Right lung (tissue), 5 donors: Measurements from ENCODE around the gene KRT36. TPM values are rescaled to one million over a fixed set of nuclear protein-coding genes. Genes with fewer than 3 reads are reported as not detected.

ENCODE experiments used
- DNase-seq, 2 donors: peaks; one replicate each; pipeline ENCODE4 v3.0.0-alpha.2; 2013
- polyA plus RNA-seq, 5 donors: library from polyadenylated mRNA; unstranded; fragments of 120-200 nt; gene quantifications; one replicate each; pipeline versions ENCODE4 v1.2.1 to v1.2.3, GENCODE V29; 2013; ENCODE audit warnings: inconsistent platforms in 1 of 5, low replicate concordance in 1 of 5; ENCODE audit not compliant: insufficient read length in 5 of 5, insufficient read depth in 1 of 5

KRT36 gene
- polyA plus RNA-seq, 5 donors: not detected

GRCh38 chr17:41440531-41441033 lies 49.1 kb downstream of the KRT36 start, which contains the start of gene KRT38:
TSS of gene KRT38 (minus strand) at chr17:41440983. CDS start at chr17:41440921, 62 bp downstream.
- DNase-seq: no peak

DNA sequence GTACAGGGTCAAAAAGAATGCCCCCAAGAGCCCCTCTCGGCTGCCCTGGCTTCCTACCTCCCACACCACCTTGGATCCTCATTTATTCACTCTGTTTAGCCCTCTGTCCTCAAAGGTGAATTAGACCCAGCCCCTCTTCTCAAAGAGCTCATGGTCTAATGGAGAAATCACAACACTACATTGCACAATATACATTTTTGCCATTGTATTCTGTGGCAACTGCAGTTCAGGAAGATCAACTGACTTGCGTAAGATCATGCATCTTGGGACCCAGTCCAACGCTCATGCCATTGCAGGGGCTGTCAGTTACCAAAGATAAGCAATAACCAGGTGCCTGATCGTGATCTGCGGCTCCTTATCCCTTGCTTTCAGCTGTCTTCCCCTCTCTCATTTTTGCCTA lies 50.3 kb downstream of the KRT36 start:
- DNase-seq: no peak

GRCh38 chr17:41437769-41438168 lies 51.9 kb downstream of the KRT36 start:
- no peak for DNase-seq

DNA sequence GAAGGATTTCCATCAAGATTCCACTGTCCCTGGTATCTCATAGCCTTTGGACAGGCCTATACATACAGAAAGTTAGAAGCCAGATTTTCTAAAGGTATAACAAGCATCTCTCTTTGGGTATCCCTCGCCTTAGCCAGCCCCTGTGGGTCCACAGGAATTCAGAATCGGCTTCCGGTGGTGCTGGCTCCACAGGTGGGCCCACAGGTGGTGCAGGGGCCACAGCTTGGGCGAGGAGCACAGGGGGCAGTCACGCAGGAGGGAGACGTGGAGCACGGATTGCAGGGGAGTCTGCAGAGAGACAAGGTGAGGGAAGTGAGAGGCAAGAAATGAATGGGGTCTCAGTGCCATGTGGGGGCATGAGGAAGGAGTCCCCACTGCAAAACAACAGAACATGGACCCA lies 52.5 kb downstream of the KRT36 start:
- DNase-seq: no peak

Other genes with a start within 250 kb of the KRT36 start
- not detected for gene KRTAP9-4, start 240.2 kb downstream of the KRT36 start, polyA plus RNA-seq
- not detected for gene KRTAP9-9, start 234.5 kb downstream of the KRT36 start, polyA plus RNA-seq
- under 1 TPM; 0.13 to 0.25 (median 0.18) TPM for gene KRTAP9-6, start 224.5 kb downstream of the KRT36 start, polyA plus RNA-seq
- gene KRTAP9-7, start 214.2 kb downstream of the KRT36 start, polyA plus RNA-seq: not detected
- not detected for gene KRTAP29-1, start 187.1 kb downstream of the KRT36 start, polyA plus RNA-seq
- gene KRTAP16-1, start 180.6 kb downstream of the KRT36 start, polyA plus RNA-seq: not detected
- not detected for gene KRTAP17-1, start 174.2 kb downstream of the KRT36 start, polyA plus RNA-seq
- not detected for gene KRT33A, start 139.1 kb downstream of the KRT36 start, polyA plus RNA-seq
- not detected for gene KRT33B, start 120.1 kb downstream of the KRT36 start, polyA plus RNA-seq
- not detected for gene KRT34, start 107.6 kb downstream of the KRT36 start, polyA plus RNA-seq
- gene KRT31, start 92.3 kb downstream of the KRT36 start, polyA plus RNA-seq: under 1 TPM in 1 of 5 donors, not detected in 4; 0.32 TPM
- not detected for gene KRT37, start 65.3 kb downstream of the KRT36 start, polyA plus RNA-seq
- gene KRT38, start 48.9 kb downstream of the KRT36 start, polyA plus RNA-seq: not detected
- not detected for gene KRT32, start 22.5 kb downstream of the KRT36 start, polyA plus RNA-seq
- not detected for gene KRT35, start 8.8 kb downstream of the KRT36 start, polyA plus RNA-seq
- under 1 TPM; 0.19 to 0.58 (median 0.38) TPM for gene KRT13, start 15.7 kb upstream of the KRT36 start, polyA plus RNA-seq
- 1 to 10 TPM; 1.0 to 2.8 (median 2.3) TPM for gene KRT15, start 29.0 kb upstream of the KRT36 start, polyA plus RNA-seq
- 100 to 1,000 TPM in 4 of 5 donors, 10 to 100 TPM in 1; 91.6 to 190 (median 122) TPM for gene KRT19, start 38.4 kb upstream of the KRT36 start, polyA plus RNA-seq
- gene KRT9, start 82.1 kb upstream of the KRT36 start, polyA plus RNA-seq: not detected
- gene KRT14, start 97.0 kb upstream of the KRT36 start, polyA plus RNA-seq: 1 to 10 TPM in 2 of 5 donors, under 1 TPM in 3; 0.55 to 2.1 (median 0.87) TPM
- gene KRT16, start 122.9 kb upstream of the KRT36 start, polyA plus RNA-seq: not detected
- 10 to 100 TPM in 2 of 5 donors, 1 to 10 TPM in 3; 2.6 to 12.1 (median 5.5) TPM for gene KRT17, start 134.7 kb upstream of the KRT36 start, polyA plus RNA-seq
- 100 to 1,000 TPM; 648 to 772 (median 688) TPM for gene EIF1, start 199.0 kb upstream of the KRT36 start, polyA plus RNA-seq
- gene GAST, start 222.4 kb upstream of the KRT36 start, polyA plus RNA-seq: not detected
- under 1 TPM; 0.18 to 0.60 (median 0.49) TPM for gene HAP1, start 244.7 kb upstream of the KRT36 start, polyA plus RNA-seq